HG03025 (cell line): ENCODE measurements around the gene HTR3A.

Source experiments
- ATAC-seq: cut with Tn5 transposase; IDR thresholded peaks from one replicate; pipeline ENCODE4 v1.9.1; 2021; ENCODE audit warnings: mild to moderate bottlenecking, moderate library complexity; ENCODE audit not compliant: unreplicated experiment, low FRiP score

The HTR3A gene

GRCh38 chr11:113977701-113978100, 2.8 kb downstream of the HTR3A start:
- ATAC-seq, result no peak

GRCh38 chr11:113979431-113979830, 4.5 kb downstream of the HTR3A start:
- ATAC-seq, result no peak

GRCh38 chr11:113980785-113981184, 5.9 kb downstream of the HTR3A start:
- ATAC-seq, result no peak

DNA sequence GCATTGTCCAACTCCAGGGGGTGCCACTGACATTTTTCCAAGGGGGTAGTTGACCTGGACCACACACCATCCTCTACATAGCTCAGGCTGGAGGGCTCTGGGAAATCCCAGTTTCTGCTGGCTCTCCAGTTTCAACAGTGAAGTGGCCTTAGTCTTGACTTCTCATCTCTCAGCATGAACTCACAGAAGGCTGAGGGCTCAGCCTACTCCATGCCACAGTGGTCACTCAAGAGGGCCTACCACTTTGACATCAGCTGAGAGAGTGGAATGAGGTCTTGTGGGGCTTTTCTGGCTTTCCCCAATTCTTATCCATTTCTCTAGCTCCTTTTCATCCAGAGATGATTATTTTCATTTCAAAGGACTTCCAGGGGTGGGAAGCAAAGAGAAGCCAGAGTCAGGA, 7.4 kb downstream of the HTR3A start:
- no peak for ATAC-seq

DNA sequence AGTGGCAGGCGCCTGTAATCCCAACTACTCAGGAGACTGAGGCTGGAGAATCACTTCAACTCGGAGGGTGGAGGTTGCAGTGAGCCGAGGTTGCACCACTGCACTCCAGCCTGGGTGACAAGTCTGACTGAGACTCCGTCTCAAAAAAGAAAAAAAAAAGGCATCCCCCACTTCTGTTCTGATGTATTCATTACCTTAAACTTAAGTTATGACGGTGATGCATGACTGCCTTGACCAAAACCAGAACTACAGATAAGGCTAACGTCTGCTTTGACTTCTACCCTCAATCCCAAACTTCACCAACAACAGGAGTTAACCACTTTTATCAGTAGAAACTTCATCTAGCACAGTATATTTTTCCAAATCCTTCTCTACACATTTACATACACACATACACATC, 9.9 kb downstream of the HTR3A start:
- no peak for ATAC-seq

DNA sequence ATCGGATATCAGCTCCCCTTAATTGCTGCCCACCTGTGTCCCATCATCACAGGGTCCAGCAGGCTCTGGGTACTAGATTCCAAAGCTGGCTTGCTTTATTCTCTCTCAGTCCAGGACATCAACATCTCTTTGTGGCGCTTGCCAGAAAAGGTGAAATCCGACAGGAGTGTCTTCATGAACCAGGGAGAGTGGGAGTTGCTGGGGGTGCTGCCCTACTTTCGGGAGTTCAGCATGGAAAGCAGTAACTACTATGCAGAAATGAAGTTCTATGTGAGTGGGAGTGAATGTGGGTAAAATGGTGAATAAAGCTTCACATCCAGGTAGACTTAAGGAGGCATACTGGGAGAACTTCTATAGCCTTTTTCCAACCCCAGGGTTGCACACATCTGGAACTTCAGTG, 11.0 kb downstream of the HTR3A start:
- no peak for ATAC-seq

- ATAC-seq, result no peak
Measured at GRCh38 chr11:113986351-113987140, 11.6 kb downstream of the HTR3A start.

DNA sequence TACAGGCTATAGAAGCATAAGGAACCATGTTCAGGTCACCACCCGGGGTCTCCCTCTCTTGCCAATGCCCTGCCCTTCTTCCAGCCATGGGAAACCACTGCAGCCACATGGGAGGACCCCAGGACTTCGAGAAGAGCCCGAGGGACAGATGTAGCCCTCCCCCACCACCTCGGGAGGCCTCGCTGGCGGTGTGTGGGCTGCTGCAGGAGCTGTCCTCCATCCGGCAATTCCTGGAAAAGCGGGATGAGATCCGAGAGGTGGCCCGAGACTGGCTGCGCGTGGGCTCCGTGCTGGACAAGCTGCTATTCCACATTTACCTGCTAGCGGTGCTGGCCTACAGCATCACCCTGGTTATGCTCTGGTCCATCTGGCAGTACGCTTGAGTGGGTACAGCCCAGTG, 14.5 kb downstream of the HTR3A start:
- no peak for ATAC-seq

- ATAC-seq, result no peak
Measured at GRCh38 chr11:113989916-113990315, 15.0 kb downstream of the HTR3A start.

GRCh38 chr11:113991170-113991569, 16.3 kb downstream of the HTR3A start:
- no peak for ATAC-seq

GRCh38 chr11:113991718-113992458, 17.0 kb downstream of the HTR3A start:
- no peak for ATAC-seq

DNA sequence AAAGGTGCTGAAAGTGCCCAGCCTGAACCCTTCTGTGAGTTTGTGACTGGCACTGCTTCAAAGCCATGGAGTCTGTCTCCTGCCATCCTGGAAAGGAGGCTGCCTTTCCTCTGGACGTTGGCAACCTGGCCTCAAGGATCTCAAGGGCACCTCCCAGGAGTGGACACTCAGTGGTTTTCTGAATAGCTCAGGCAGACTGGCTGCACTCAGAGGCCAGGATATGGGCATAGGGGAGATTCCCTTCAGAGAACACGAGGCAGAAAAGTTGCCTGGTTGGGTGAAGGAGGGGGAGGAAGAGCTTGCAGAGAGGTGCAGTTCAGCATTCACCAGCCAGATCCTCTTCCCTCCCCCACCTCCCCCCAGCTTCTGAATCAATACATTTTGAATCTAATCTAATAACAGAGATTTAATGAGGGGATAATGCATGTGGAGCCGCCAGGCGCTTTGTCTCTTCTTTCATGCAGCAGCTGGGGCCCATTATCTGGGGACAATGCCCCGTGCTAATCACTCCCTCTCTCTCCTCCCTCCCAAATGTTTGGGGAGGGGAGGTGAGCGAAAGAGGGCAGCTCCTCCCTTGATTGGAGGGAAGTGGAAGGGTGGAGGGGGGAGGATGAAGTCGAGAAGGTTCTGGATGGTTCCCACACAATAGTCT, 17.7 kb downstream of the HTR3A start:
- no peak for ATAC-seq

GRCh38 chr11:113994077-113994954, 19.4 kb downstream of the HTR3A start:
- no peak for ATAC-seq

- no peak for ATAC-seq
Measured at GRCh38 chr11:113997473-113997872, 22.6 kb downstream of the HTR3A start.

GRCh38 chr11:113998574-113998973, 23.7 kb downstream of the HTR3A start:
- no peak for ATAC-seq

- no peak for ATAC-seq
Measured at GRCh38 chr11:114000526-114000925, 25.6 kb downstream of the HTR3A start.

DNA sequence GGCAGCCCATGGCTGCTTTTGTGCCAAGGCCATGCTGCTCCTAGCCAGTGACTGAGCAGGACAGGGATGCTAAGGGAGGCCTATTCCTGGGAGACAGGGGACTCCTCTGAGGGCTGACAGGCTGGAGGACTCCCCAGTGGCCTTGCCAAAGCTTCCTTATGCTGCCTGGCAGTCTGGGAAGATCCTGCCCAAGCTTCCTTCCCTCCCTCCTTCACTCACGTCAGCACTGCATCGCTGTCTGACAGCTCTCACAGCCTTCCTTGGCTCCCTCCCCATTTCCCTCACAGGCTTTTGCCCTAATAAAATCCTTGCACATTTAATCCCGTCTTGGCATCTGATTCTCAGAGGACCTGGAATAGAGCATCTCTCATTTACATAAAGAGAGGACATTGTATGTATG, 26.5 kb downstream of the HTR3A start:
- no peak for ATAC-seq

- no peak for ATAC-seq
Measured at GRCh38 chr11:114008331-114008730, 33.4 kb downstream of the HTR3A start.

GRCh38 chr11:114010931-114011330, 36.0 kb downstream of the HTR3A start:
- no peak for ATAC-seq

- no peak for ATAC-seq
Measured at GRCh38 chr11:114011443-114011842, 36.5 kb downstream of the HTR3A start.

GRCh38 chr11:114015117-114015516, 40.2 kb downstream of the HTR3A start:
- no peak for ATAC-seq
